ENCODE results near the gene RCN1.

Gene RCN1

GRCh38 chr11:32153747-32154146, 62.9 kb downstream of the RCN1 start:
- Histone ChIP-seq H3K79me2 (no peaks in the 10 kb centered on the region), H3K4me3 (ENCODE audit: low read depth, low read length) (no peak overlapping the region), H3K9me3 (ENCODE audit: control insufficient read depth, low read length) (no peaks in the 10 kb centered on the region), H3K36me3 (ENCODE audit: control insufficient read depth, insufficient read depth, low read length) (no peaks in the 10 kb centered on the region), H3K9ac (no peak overlapping the region), H3K27ac (no peak overlapping the region), H3K27me3 (ENCODE audit: control insufficient read depth, insufficient read depth, low read length) (no peaks in the 10 kb centered on the region), H3K4me2 (ENCODE audit: low read length) (no peak overlapping the region), H2AFZ (no peak overlapping the region), H3K4me1 (peaks cover 10% of the 10 kb centered on the region)
- no peak for TF ChIP-seq CTCF (IDR thresholded peaks at IDR 0.05)

- Histone ChIP-seq H3K79me2 (no peaks in the 10 kb centered on the region), H3K4me1 (peaks cover 10% of the 10 kb centered on the region), H3K4me2 (ENCODE audit: low read length) (no peak overlapping the region), H3K27ac (no peak overlapping the region), H2AFZ (no peak overlapping the region), H3K9ac (no peak overlapping the region), H3K27me3 (ENCODE audit: control insufficient read depth, insufficient read depth, low read length) (no peaks in the 10 kb centered on the region), H3K36me3 (ENCODE audit: control insufficient read depth, insufficient read depth, low read length) (no peaks in the 10 kb centered on the region), H3K9me3 (ENCODE audit: control insufficient read depth, low read length) (no peaks in the 10 kb centered on the region), H3K4me3 (ENCODE audit: low read depth, low read length) (no peak overlapping the region)
- TF ChIP-seq CTCF (IDR thresholded peaks at IDR 0.05): peak; percentile 12
Observed at GRCh38 chr11:32154275-32154674, 63.4 kb downstream of the RCN1 start.
